Naive B cell (primary cell): ENCODE data around the gene NXN. TPM values are rescaled to one million over a fixed set of nuclear protein-coding genes. Genes with fewer than 3 reads are reported as not detected.
"Not testable (repeated sequence)": the region's sequence is repeated elsewhere in the genome, so short reads cannot be mapped to it uniquely, and the experiment has no call there.

Experiments
- ATAC-seq, 2 donors: fragments of 150-1000 bp; cut with Tn5 transposase; 2 replicates each; pipeline ENCODE4 v1.10.0; 2021; ENCODE audit warnings: low read depth in 2 of 2, mild to moderate bottlenecking in 2 of 2, moderate library complexity in 2 of 2
- DNase-seq: peaks from one replicate; pipeline ENCODE4 v3.0.0; 2022
- H3K27ac Mint-ChIP-seq, 6 donors: one replicate each; pipeline ENCODE4 v1.8.0; 2020 to 2022; ENCODE audit warnings: mild to moderate bottlenecking in 6 of 6, mixed read lengths in 6 of 6, moderate library complexity in 5 of 6, inconsistent platforms in 2 of 6
- H3K27me3 Mint-ChIP-seq, 3 donors: one replicate each; pipeline ENCODE4 v1.8.0; 2021 to 2022; ENCODE audit warnings: mixed read lengths in 3 of 3, mild to moderate bottlenecking in 1 of 3
- H3K36me3 Mint-ChIP-seq, 2 donors: one replicate each; pipeline ENCODE4 v1.8.0; 2020 to 2022; ENCODE audit warnings: mixed read lengths in 2 of 2, inconsistent platforms in 1 of 2, mild to moderate bottlenecking in 1 of 2
- H3K4me1 Mint-ChIP-seq, 3 donors: one replicate each; pipeline ENCODE4 v1.8.0; 2020 to 2022; ENCODE audit warnings: mixed read lengths in 3 of 3, inconsistent platforms in 1 of 3, mild to moderate bottlenecking in 1 of 3, moderate library complexity in 1 of 3
- H3K4me3 Mint-ChIP-seq, 8 donors: one replicate each; pipeline ENCODE4 v1.8.0; 2020 to 2022; ENCODE audit warnings: mild to moderate bottlenecking in 8 of 8, mixed read lengths in 8 of 8, moderate library complexity in 8 of 8, inconsistent platforms in 2 of 8
- H3K9me3 Mint-ChIP-seq, 7 donors: one replicate each; pipeline ENCODE4 v1.8.0; 2020 to 2022; ENCODE audit warnings: mixed read lengths in 7 of 7, mild to moderate bottlenecking in 5 of 7, inconsistent platforms in 2 of 7, moderate library complexity in 1 of 7
- polyA plus RNA-seq, 6 donors: library from polyadenylated mRNA; unstranded; fragments of 300-500 nt; fragmentation: Illumina TruSeq; gene quantifications; one replicate each; pipeline ENCODE4 v1.2.3, GENCODE V29; 2021; ENCODE audit warnings: low read depth in 6 of 6

The NXN gene
- polyA plus RNA-seq, 6 donors from 2014 or later = 0.36 to 0.40 TPM; not detected in 4

DNA sequence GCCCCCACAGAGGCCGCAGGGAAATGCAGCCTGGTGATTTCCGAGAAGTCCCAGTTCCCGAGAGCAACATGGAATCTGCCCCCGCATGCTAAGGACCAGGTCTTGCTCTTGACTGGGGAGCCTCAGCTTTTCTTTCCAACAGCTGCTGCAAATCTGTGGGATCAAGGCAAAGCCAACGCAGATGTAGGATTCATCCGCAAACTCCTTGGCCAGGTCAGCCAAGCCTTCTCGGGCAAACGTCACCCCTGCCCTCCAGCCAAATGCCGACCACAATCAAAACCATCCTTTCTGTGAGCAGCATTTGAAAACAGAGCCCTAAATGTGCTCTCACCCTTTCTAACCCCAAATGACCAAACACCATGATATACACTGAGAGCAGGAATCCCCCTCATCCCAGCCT is 143.4 kb downstream of the NXN start:
- H3K27ac Mint-ChIP-seq = no peak overlapping the region

DNA sequence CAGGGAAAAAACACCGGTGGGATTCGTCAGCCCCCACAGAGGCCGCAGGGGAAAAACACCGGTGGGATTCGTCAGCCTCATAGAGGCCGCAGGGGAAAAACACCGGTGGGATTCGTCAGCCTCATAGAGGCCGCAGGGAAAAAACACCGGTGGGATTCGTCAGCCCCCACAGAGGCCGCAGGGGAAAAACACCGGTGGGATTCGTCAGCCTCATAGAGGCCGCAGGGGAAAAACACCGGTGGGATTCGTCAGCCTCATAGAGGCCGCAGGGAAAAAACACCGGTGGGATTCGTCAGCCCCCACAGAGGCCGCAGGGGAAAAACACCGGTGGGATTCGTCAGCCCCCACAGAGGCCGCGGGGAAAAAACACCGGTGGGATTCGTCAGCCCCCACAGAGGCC is 143.9 kb downstream of the NXN start:
- H3K4me1 Mint-ChIP-seq, H3K27me3 Mint-ChIP-seq, H3K36me3 Mint-ChIP-seq, ATAC-seq, H3K4me3 Mint-ChIP-seq, DNase-seq, H3K27ac Mint-ChIP-seq: not testable (repeated sequence)
- H3K9me3 Mint-ChIP-seq = peaks cover 0 to 13% (median 3%) of the 10 kb centered on the region in 7 donors

More for the DNA sequence above, 143.4 kb downstream of the NXN start:
- H3K27me3 Mint-ChIP-seq = peaks cover 0 to 5% (median 0%) of the 10 kb centered on the region in 3 donors
- DNase-seq (no peak), ATAC-seq (no peak)
- H3K36me3 Mint-ChIP-seq = no peaks in the 10 kb centered on the region
- H3K4me3 Mint-ChIP-seq = no peak overlapping the region
- H3K9me3 Mint-ChIP-seq = peaks cover 0 to 9% (median 3%) of the 10 kb centered on the region in 7 donors
- H3K4me1 Mint-ChIP-seq = no peaks in the 10 kb centered on the region

- H3K4me3 Mint-ChIP-seq = no peak overlapping the region
- ATAC-seq = no peak
- H3K27me3 Mint-ChIP-seq = peaks cover 0 to 7% (median 1%) of the 10 kb centered on the region in 3 donors
- H3K27ac Mint-ChIP-seq = no peak overlapping the region
- H3K4me1 Mint-ChIP-seq = no peaks in the 10 kb centered on the region
- peaks cover 0 to 14% (median 3%) of the 10 kb centered on the region in 7 donors for H3K9me3 Mint-ChIP-seq
- no peak for DNase-seq
- no peaks in the 10 kb centered on the region for H3K36me3 Mint-ChIP-seq
Measured at GRCh38 chr17:835263-835662, 144.3 kb downstream of the NXN start.

DNA sequence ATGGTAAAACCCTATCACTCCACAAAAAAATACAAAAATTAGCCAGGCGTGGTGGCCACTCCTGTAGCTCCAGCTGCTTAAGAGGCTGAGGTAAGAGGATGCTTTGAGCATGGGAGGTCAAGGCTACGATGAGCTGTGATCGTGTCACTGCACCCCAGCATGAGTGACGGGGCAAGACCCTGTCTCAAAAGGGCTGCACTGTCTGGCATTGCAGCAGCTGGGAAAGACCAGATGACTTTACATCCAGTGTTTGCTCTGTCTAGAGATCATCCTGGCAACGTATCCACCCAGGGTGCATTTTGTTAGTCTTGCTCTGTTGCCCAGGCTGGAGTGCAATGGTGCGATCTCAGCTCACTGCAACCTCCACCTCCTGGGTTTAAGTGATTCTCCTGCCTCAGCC is 145.4 kb downstream of the NXN start:
- H3K27me3 Mint-ChIP-seq = peaks cover 0 to 15% (median 8%) of the 10 kb centered on the region in 3 donors
- no peaks in the 10 kb centered on the region for H3K4me1 Mint-ChIP-seq
- peaks cover 3 to 14% (median 5%) of the 10 kb centered on the region in 7 donors for H3K9me3 Mint-ChIP-seq
- no peaks in the 10 kb centered on the region for H3K36me3 Mint-ChIP-seq
- DNase-seq (no peak), ATAC-seq (no peak)
- H3K27ac Mint-ChIP-seq = no peak overlapping the region
- peak overlapping the region in 1 of 8 donors; percentile 44 for H3K4me3 Mint-ChIP-seq

DNA sequence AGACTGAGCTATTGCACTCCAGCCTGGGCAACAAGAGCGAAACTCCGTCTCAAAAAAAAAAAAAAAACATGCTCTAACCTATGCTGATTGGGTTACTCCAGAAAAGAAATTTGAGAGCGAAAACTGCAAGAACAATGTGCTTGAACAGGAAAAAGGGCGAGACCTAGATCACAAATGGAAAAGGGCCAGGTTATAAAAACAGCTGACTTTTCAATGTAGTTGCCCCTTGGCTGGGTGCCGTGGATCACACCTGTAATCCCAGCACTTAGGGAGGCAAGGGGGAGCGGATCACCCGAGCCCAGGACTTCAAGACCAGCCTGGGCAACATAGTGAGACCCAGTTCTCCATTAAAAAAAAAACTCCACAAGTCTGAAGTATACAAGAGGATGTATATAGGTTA is 148.6 kb downstream of the NXN start:
- peaks cover 3 to 14% (median 5%) of the 10 kb centered on the region in 7 donors for H3K9me3 Mint-ChIP-seq
- no peak overlapping the region for H3K4me3 Mint-ChIP-seq
- no peaks in the 10 kb centered on the region for H3K4me1 Mint-ChIP-seq
- H3K27me3 Mint-ChIP-seq = peaks cover 0 to 17% (median 8%) of the 10 kb centered on the region in 3 donors
- H3K36me3 Mint-ChIP-seq = no peaks in the 10 kb centered on the region
- H3K27ac Mint-ChIP-seq = no peak overlapping the region
- no peak for DNase-seq
- no peak for ATAC-seq

DNA sequence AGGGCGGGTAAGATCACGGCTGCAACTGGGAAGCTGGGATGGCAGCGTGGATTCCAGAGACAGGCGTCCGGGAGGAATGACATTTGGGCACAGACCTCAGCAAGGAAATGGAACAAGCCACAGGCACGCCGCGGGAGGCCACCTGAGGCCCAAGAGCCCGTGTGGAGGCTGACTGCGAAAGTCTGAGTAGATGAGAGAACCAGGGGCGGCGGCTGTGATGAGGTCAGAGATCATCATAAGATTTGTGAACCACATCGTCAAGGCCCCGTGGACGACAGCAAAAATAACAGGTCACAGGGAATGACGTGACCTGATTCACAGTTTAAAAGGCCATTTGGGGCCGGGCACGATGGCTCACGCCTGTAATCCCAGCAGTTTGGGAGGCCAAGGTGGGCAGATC is 149.2 kb downstream of the NXN start:
- H3K27me3 Mint-ChIP-seq = peaks cover 0 to 17% (median 8%) of the 10 kb centered on the region in 3 donors
- H3K9me3 Mint-ChIP-seq = peaks cover 3 to 14% (median 5%) of the 10 kb centered on the region in 7 donors
- no peaks in the 10 kb centered on the region for H3K4me1 Mint-ChIP-seq
- H3K27ac Mint-ChIP-seq = no peak overlapping the region
- no peak for DNase-seq
- H3K36me3 Mint-ChIP-seq = no peaks in the 10 kb centered on the region
- H3K4me3 Mint-ChIP-seq = no peak overlapping the region
- no peak for ATAC-seq

GRCh38 chr17:829614-830013 is 150.0 kb downstream of the NXN start:
- not testable (repeated sequence) for H3K36me3 Mint-ChIP-seq, H3K27ac Mint-ChIP-seq, DNase-seq, H3K4me1 Mint-ChIP-seq, H3K4me3 Mint-ChIP-seq, ATAC-seq
- peaks cover 0 to 17% (median 8%) of the 10 kb centered on the region in 3 donors for H3K27me3 Mint-ChIP-seq
- H3K9me3 Mint-ChIP-seq = peaks cover 3 to 14% (median 5%) of the 10 kb centered on the region in 7 donors

DNA sequence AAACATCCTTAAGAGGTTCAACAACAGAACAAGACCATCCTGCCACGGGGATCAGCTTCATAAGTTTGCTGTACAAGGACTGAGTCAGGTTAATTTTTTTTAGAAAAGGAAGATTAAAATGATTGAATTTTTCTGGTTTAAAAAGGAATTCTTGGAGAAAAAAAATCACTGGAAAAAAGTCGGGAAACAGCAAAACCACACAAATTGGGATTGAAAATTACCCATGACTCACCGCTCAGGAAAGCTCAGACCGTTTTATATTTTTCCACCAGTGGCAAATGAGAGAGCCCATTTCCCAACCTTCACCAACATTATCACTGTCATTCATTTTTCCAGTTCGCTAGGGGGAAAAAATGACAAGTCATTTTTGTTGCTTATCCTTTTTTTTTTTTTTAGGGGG is 150.8 kb downstream of the NXN start:
- ATAC-seq (no peak), DNase-seq (no peak)
- no peak overlapping the region for H3K4me3 Mint-ChIP-seq
- H3K9me3 Mint-ChIP-seq = peaks cover 3 to 14% (median 5%) of the 10 kb centered on the region in 7 donors
- H3K36me3 Mint-ChIP-seq = no peaks in the 10 kb centered on the region
- H3K27ac Mint-ChIP-seq = no peak overlapping the region
- no peaks in the 10 kb centered on the region for H3K4me1 Mint-ChIP-seq
- peaks cover 0 to 17% (median 8%) of the 10 kb centered on the region in 3 donors for H3K27me3 Mint-ChIP-seq

- H3K4me1 Mint-ChIP-seq = peaks cover 0 to 2% (median 0%) of the 10 kb centered on the region in 3 donors
- DNase-seq = no peak
- H3K36me3 Mint-ChIP-seq = no peaks in the 10 kb centered on the region
- H3K27ac Mint-ChIP-seq = no peak overlapping the region
- no peak overlapping the region for H3K4me3 Mint-ChIP-seq
- H3K9me3 Mint-ChIP-seq = peaks cover 1 to 11% (median 3%) of the 10 kb centered on the region in 7 donors
- no peak for ATAC-seq
- peaks cover 0 to 17% (median 8%) of the 10 kb centered on the region in 3 donors for H3K27me3 Mint-ChIP-seq
Measured at GRCh38 chr17:826778-827177, 152.8 kb downstream of the NXN start.

- Mint-ChIP-seq H3K4me1 (peaks cover 0 to 2% (median 0%) of the 10 kb centered on the region in 3 donors), H3K4me3 (no peak overlapping the region), H3K27ac (no peak overlapping the region), H3K36me3 (no peaks in the 10 kb centered on the region), H3K27me3 (peaks cover 0 to 15% (median 6%) of the 10 kb centered on the region in 3 donors), H3K9me3 (peaks cover 0 to 3% (median 3%) of the 10 kb centered on the region in 7 donors)
- DNase-seq (no peak), ATAC-seq (no peak)
Measured at GRCh38 chr17:825216-825615, 154.4 kb downstream of the NXN start.

DNA sequence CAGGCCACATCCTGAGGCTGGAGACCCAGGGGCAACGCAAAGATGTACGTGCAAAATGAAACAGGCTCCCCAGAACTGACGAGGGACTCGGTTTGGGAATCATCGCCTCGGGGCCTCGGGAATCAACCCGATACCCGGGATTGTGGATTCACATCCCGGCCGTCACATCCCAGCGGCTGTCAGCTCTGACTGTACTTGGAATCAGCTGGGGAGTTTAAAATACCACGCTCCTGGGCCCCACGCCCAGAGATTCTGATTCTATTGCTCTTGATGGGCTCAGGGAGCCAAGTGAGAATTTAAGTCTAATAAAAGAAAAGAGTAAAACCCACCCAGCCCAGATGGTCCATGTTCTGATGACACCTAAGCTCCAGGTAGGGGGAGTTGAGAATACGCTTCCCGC is 155.2 kb downstream of the NXN start:
- H3K9me3 Mint-ChIP-seq = peaks cover 0 to 2% (median 0%) of the 10 kb centered on the region in 7 donors
- H3K4me3 Mint-ChIP-seq = no peak overlapping the region
- ATAC-seq = no peak
- H3K4me1 Mint-ChIP-seq = peaks cover 0 to 2% (median 0%) of the 10 kb centered on the region in 3 donors
- no peak overlapping the region for H3K27ac Mint-ChIP-seq
- no peak for DNase-seq
- H3K36me3 Mint-ChIP-seq = no peaks in the 10 kb centered on the region
- peaks cover 0 to 7% (median 0%) of the 10 kb centered on the region in 3 donors for H3K27me3 Mint-ChIP-seq

DNA sequence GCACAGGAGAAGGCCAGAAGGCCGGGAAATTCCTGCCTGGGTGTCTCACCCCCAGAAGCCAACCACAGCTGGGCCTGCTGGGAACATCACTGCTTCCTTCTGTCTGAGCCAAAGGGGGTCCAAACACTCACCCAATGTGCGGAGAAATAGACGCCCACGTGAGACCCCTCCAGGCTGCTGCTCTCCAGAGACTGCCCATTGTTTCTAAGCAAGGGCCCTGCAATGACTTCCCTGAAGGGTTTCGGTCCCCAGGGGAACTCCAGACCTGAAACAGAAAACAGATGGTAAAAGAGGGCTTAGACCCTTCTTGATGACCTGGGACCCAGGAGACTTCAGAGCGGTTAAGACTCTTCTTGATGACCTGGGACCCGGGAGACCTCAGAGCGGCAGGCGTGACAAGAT is 156.1 kb downstream of the NXN start:
- peak in 1 of 2 donors; percentile 30 for ATAC-seq
- no peak for DNase-seq
- no peaks in the 10 kb centered on the region for H3K36me3 Mint-ChIP-seq
- peaks cover 0 to 7% (median 0%) of the 10 kb centered on the region in 3 donors for H3K27me3 Mint-ChIP-seq
- H3K4me3 Mint-ChIP-seq = peak overlapping the region in 1 of 8 donors; percentile 35
- H3K9me3 Mint-ChIP-seq = peaks cover 0 to 2% (median 0%) of the 10 kb centered on the region in 7 donors
- peaks cover 0 to 2% (median 0%) of the 10 kb centered on the region in 3 donors for H3K4me1 Mint-ChIP-seq
- no peak overlapping the region for H3K27ac Mint-ChIP-seq

DNA sequence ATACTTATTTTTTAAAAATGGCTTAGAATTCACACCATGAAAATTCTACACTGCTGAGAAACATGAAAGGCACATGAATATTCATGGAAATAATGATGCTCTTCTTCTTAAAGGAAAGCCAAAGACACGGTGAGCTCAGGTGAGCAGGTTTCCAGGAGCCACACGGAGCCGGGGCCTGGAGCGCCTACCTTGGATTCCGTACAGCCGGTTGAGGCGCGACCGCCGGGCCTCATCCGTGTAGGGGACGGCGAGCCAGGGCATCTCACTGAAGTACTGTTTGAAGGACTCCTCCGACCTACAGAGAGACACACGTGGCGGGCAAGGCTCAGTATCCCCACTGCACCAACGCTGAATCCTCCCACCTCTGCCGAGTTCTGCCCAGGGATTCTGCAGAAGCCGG is 160.3 kb downstream of the NXN start:
- no peaks in the 10 kb centered on the region for H3K36me3 Mint-ChIP-seq
- H3K27ac Mint-ChIP-seq = no peak overlapping the region
- no peak overlapping the region for H3K4me3 Mint-ChIP-seq
- peaks cover 0 to 2% (median 0%) of the 10 kb centered on the region in 3 donors for H3K4me1 Mint-ChIP-seq
- peaks cover 0 to 7% (median 0%) of the 10 kb centered on the region in 3 donors for H3K27me3 Mint-ChIP-seq
- DNase-seq (no peak), ATAC-seq (no peak)
- peaks cover 0 to 3% (median 0%) of the 10 kb centered on the region in 7 donors for H3K9me3 Mint-ChIP-seq

- no peak for ATAC-seq
- Mint-ChIP-seq H3K4me1 (no peaks in the 10 kb centered on the region), H3K27me3 (peaks cover 5 to 17% (median 9%) of the 10 kb centered on the region in 3 donors), H3K4me3 (no peak overlapping the region), H3K9me3 (peaks cover 0 to 3% (median 0%) of the 10 kb centered on the region in 7 donors), H3K27ac (no peak overlapping the region), H3K36me3 (no peaks in the 10 kb centered on the region)
- no peak for DNase-seq
Measured at GRCh38 chr17:814371-814770, 165.2 kb downstream of the NXN start.
